IPS-NIHi7 (cell line): ENCODE measurements around the gene PPIL1.

Source experiments
- DNase-seq: peaks from one replicate; pipeline ENCODE4 v3.0.0; 2012; ENCODE audit warnings: mixed read lengths; ENCODE audit errors: extremely low spot score

Gene PPIL1

DNA sequence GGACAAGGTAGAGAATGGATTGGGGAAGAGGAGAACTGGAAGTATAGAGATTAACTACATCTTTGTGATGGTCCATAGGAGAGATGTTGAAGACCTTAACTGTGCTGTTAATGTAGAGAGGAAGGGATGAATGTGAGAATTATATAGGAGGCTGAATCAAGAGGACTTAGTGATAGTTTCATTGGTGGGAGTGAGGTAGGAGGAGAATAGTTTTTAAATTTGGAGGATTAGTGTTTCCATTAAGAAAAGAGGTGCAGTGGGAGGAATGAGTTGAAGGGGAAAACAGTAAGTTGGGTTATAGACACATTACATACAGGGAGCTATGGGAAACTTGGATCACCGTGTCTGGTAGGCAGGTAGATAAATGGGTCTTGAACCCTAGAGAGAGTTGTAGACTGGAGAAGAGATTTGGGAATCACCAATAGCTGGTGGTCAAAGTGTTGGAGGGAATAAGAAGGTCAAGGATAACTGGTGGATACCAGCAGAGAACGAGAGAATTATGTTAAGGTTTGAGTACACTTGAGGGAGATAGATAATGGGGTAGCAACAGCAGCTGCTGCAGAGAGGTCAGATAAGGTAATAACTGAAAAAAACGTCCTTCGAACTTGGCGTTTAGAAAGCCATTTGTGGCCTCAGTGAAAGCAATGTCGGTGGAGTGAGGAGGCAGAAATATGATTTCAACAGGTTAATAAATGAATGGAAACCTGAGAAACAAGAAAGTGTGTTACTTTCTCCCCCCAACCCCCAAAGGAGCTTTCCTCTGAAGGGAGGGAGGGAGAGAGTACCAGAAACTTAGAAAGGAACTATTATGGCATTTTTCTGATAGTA lies 14.3 kb upstream of the PPIL1 start:
- DNase-seq = no peak

- DNase-seq = no peak
Observed at GRCh38 chr6:36888115-36888643, 13.6 kb upstream of the PPIL1 start.

GRCh38 chr6:36886950-36887618 lies 12.5 kb upstream of the PPIL1 start:
- DNase-seq = no peak

GRCh38 chr6:36885461-36886401 lies 11.1 kb upstream of the PPIL1 start, which contains the start of gene C6orf89:
Gene C6orf89, plus strand, starts transcription at chr6:36885952. Its CDS starts 13,493 bp downstream, at chr6:36899445.
- DNase-seq = peak; percentile 94

GRCh38 chr6:36884610-36885009 lies 10.0 kb upstream of the PPIL1 start:
- no peak for DNase-seq

- DNase-seq = no peak
Observed at GRCh38 chr6:36875250-36875633, 639 bp upstream of the PPIL1 start.

DNA sequence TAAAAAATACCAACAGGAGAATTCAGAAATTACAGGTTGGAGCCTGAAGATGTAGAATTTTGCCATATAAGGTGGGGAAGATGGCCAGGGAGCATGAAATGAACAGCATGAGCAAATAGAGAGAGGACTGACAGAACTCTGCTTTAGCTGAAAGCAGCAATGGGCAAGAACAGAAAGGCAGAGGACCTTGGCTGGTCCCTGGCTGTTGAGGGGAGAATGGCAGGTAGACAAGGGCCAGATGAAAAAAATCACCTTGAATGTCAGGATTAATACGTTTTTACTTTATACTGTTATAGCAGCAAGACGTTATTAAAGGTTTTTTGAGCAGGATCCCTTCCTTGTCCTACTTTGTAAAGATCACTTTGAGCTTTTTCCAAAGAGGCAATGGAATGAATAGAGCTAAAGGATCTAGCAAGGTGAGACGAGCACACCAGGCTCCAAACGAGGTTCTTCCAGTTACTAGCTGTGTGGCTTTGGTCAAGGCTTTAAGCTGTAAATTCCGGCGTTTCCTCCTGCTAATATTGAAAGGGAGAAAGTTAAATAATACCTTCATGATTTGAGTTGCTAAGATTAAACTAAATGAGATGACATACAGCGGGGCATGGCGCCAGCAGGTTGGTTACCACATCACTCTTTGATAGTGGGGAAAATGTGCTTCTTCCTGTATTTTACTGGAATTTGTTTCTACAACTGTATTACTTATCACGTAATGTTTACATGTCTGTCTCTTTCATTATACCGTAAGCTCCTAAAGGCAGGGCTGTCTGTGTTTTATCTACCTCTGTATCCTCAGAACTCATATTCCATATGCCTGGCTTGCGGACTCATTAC lies 776 bp downstream of the PPIL1 start:
- peak; percentile 40 for DNase-seq

- no peak for DNase-seq
Observed at GRCh38 chr6:36873115-36873514, 1.5 kb downstream of the PPIL1 start.

DNA sequence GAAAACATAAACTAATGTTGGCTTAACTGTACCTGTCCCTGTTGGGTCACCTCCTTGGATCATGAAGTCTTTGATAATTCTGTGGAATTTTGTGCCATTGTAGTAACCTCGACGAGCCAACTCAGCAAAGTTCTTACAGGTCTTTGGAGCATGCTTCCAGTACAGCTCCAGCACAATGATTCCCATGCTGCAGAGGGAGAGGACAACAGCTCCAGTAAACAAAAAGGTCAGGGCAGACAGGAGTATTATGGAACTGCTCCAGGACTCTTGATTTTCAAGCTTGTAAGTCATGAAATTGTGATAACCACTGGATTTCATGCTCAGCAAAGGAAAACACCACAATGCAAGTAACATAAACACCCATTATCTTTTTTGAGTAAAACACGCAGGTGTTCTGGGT lies 2.9 kb downstream of the PPIL1 start:
- no peak for DNase-seq

DNA sequence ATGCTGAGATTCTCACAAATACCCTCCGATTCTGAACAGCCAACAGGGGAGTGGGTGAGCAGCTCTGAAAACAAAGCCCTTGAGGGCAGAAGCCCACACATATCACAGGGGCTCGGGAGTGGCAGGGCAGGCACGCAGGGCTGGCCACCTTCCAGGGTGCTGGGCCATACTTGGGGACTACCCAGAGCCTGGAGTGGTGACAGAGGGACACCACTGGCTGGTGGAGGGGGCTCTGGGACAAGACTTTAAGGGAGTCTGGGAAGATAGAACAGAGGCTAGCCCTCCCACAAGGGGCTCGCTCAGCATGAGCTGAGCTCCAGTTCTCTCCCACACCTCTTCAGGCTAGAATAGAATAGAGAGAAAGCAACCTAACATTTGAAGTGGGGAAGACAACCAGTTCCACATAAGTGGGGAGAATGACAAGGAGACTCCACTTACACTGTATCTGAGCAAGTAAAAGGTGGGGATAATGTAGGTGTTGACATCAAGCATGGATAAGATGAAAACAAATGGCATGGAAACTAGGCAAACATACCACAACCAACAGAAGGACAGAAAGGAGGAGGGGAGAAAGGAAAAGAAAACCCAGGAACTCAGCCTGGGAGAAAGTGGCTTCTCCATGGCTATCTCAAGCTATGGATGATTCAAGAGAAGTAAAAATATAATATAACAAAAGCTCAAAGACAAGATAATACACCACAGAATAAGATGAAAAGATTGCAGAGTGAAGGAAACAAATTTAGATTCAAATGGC lies 7.0 kb downstream of the PPIL1 start:
- no peak for DNase-seq

DNA sequence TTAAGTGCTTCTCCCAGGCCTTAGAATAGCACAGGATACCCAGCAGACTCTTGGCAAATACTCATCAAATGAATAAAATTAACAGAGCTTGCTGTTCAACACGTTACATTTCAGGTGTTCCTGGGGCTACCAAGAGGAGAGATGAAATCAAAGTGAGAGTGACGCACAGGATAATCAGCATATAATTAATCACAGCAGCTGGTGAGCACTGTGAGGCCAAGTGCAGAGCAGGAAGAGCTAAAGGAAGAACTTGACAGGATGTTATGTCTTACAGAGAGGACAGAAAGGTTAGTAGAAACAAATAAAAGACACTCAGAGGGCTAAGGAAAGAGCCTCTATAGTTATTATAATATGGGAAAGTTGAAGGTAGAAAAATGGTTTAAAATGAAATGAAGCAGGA lies 8.8 kb downstream of the PPIL1 start:
- DNase-seq = no peak

GRCh38 chr6:36863670-36864540 lies 10.7 kb downstream of the PPIL1 start:
- DNase-seq = no peak

- no peak for DNase-seq
Observed at GRCh38 chr6:36862848-36863382, 11.7 kb downstream of the PPIL1 start.

DNA sequence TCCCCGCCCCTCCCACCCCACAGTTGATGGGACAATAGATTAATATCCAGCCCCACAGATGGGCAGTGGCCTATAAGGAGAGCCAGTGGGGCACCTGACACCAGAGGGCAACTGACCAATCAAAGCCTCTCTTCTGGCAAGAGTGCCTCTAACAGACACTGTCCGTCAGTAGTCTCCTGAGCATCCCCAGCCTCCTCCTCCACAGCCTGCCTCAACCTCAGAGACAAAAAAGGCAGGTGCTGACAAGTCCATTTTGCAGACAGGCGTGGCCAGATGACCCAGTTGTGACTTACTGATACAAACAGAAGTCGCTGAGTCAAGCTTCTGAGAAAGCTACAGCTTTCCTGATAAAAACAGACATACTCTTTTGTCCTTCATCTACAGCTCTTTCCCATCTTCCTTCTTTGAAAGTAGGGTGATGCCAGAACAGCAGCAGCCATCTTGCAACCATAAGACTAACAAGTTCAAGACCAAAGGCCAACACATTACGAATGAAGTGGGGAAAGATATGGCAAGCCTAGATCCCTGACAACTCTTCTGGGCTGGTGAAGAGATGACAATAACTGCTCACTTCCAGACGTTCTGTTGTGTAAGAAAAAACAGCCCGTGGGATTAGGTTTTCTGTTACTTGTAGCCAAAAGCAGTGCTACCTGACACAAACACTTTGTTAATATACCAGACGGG lies 12.3 kb downstream of the PPIL1 start:
- no peak for DNase-seq

- DNase-seq = no peak
Observed at GRCh38 chr6:36860126-36860525, 14.5 kb downstream of the PPIL1 start.

GRCh38 chr6:36858407-36858981 lies 16.1 kb downstream of the PPIL1 start:
- DNase-seq = peak; percentile 66

DNA sequence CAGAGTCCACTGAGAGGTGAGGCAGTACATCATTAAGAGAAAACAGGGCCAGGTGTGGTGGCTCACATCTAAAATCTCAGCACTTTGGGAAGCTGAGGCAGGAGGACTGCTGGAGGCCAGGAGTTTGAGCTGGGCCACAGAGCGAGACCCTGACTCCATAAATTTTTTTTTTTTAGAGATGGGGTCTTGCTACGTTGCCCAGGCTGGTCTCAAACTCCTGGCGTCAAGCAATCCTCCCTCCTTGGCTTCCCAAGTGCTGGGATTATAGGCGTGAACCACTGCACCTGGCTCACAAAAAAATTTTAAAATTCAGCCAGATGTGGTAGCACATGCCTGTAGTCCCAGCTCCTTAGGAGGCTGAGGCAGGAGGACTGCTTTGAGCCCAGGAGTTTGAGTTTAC lies 17.3 kb downstream of the PPIL1 start:
- DNase-seq = no peak

DNA sequence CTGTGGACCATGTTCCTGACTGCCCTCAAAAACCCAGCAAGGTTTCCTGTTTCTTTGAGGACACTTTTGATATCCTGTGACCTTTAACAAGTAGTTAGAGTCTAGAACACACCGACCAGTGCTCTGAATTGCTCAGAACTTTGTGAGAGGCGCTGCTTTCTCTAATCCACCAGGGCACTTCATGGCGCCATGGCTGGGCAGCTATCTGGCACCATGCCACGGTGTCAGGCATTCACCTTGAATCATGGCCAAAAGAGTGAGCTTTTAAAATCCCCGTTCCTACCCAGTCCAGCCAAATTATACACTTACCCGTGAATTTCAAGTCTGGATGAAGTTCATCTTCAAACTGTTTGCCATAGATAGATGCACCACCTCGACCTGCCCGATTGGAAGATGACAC lies 18.3 kb downstream of the PPIL1 start:
- no peak for DNase-seq
